Activated CD4-positive, CD25-positive, alpha-beta regulatory T cell treated with anti-CD3 and anti-CD28 coated beads, Interleukin-2, amount 50 U/mL, for 24 hours (primary cell): ENCODE results near the gene LINS1.

ENCODE experiments used
- ATAC-seq, 2 donors: fragments of 150-1000 bp; cut with Tn5 transposase; one replicate each; pipeline ENCODE4 v1.10.0; 2021; ENCODE audit warnings: mild to moderate bottlenecking in 1 of 2, moderate library complexity in 1 of 2

The LINS1 gene

GRCh38 chr15:100602064-100602822 is at the start of gene LINS1, which contains the start of gene ASB7:
Gene LINS1, minus strand, starts transcription at chr15:100602184. Its CDS starts 21,342 bp downstream, at chr15:100580842.
Gene ASB7, plus strand, starts transcription at chr15:100602589. Its CDS starts 9,628 bp downstream, at chr15:100612217.
- peak; percentile 86 to 90 for ATAC-seq

- no peak for ATAC-seq
Observed at GRCh38 chr15:100651253-100651652, 49.3 kb upstream of the LINS1 start.

GRCh38 chr15:100650685-100651084 is 48.7 kb upstream of the LINS1 start:
- no peak for ATAC-seq

GRCh38 chr15:100648951-100649350 is 47.0 kb upstream of the LINS1 start:
- ATAC-seq = no peak

GRCh38 chr15:100645671-100646070 is 43.7 kb upstream of the LINS1 start:
- ATAC-seq = no peak

GRCh38 chr15:100642950-100643338 is 41.0 kb upstream of the LINS1 start:
- no peak for ATAC-seq

- no peak for ATAC-seq
Observed at GRCh38 chr15:100642213-100642949, 40.4 kb upstream of the LINS1 start.

- ATAC-seq = no peak
Observed at GRCh38 chr15:100638177-100638730, 36.3 kb upstream of the LINS1 start.

- ATAC-seq = no peak
Observed at GRCh38 chr15:100635406-100636071, 33.6 kb upstream of the LINS1 start.

GRCh38 chr15:100633763-100634075 is 31.7 kb upstream of the LINS1 start:
- ATAC-seq = no peak

- no peak for ATAC-seq
Observed at GRCh38 chr15:100631831-100632230, 29.8 kb upstream of the LINS1 start.

GRCh38 chr15:100628746-100629145 is 26.8 kb upstream of the LINS1 start:
- no peak for ATAC-seq

GRCh38 chr15:100627789-100628395 is 25.9 kb upstream of the LINS1 start:
- peak; percentile 64 to 78 for ATAC-seq

GRCh38 chr15:100623301-100623700 is 21.3 kb upstream of the LINS1 start:
- ATAC-seq = no peak

GRCh38 chr15:100616700-100617099 is 14.7 kb upstream of the LINS1 start:
- ATAC-seq = no peak

GRCh38 chr15:100615801-100616200 is 13.8 kb upstream of the LINS1 start:
- no peak for ATAC-seq

GRCh38 chr15:100614918-100615317 is 12.9 kb upstream of the LINS1 start:
- ATAC-seq = no peak

GRCh38 chr15:100614336-100614735 is 12.4 kb upstream of the LINS1 start:
- ATAC-seq = no peak

GRCh38 chr15:100613208-100613607 is 11.2 kb upstream of the LINS1 start:
- ATAC-seq = no peak

GRCh38 chr15:100612539-100612938 is 10.6 kb upstream of the LINS1 start:
- no peak for ATAC-seq

GRCh38 chr15:100602823-100603393 is 924 bp upstream of the LINS1 start:
- ATAC-seq = peak; percentile 39 to 45

- peak; percentile 3 to 4 for ATAC-seq
Observed at GRCh38 chr15:100601617-100602063, 344 bp downstream of the LINS1 start.
